Lower leg skin (tissue), 3 donors: ENCODE results near the gene MMP24.

ENCODE experiments used
- CTCF ChIP-seq, 3 donors: fragments of 450-650 bp; IDR thresholded peaks; one replicate each; pipeline ENCODE4 v1.5.1; 2016; ENCODE audit warnings: antibody characterized with exemption in 3 of 3, mild to moderate bottlenecking in 3 of 3, moderate library complexity in 2 of 3
- POLR2A ChIP-seq, 2 donors: fragments of 450-650 bp; IDR thresholded peaks; one replicate each; pipeline ENCODE4 v1.6.1; 2016 to 2017; ENCODE audit warnings: antibody characterized with exemption in 2 of 2, mild to moderate bottlenecking in 1 of 2, moderate library complexity in 1 of 2

DNA sequence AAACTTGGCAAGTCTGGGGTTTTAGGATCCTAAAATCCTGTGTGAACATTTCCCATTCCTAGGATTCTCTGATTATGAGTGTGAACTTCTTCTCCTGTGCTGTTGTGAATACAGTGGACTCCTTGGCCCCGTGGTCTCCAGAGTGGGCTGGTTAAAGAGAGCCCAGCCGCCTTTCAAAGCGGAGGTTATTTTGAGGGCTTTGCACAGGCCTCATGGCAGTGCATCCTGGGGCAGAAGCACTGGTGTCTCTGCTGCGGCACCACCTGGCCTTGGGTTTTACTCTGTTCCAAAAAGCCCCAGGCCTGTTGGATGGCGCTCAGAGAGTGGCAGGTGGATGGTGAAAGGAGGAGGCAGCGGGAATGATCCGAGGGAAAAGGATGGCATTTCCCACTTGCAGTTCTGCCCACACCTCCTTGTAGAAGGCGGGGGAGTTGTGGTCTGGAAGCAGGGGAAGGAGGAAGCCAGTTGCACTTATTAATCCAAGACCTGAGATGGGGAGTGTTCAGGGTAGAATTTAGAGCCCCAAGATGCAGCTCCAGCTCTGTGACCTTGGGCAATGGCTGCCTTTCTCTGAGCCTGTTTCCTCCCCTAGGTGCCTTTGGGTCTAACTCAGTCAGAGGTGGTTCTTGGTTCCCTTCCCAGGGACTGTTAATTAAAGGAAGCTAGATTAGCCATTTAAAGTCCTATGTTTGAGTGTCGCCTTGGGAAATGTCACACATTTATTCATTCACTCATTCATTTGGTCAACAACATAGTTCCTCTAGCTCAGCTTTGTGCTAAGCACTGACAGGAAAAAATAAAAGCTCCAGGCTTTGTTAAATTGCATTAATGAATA lies 22.4 kb downstream of the MMP24 start:
- TF ChIP-seq CTCF (IDR thresholded peaks at IDR 0.05) (no peak), POLR2A (IDR thresholded peaks at IDR 0.05) (no peak)
